ENCODE data around the gene SLCO4A1. TPM values are rescaled to one million over a fixed set of nuclear protein-coding genes. Genes with fewer than 3 reads are reported as not detected.

SLCO4A1 gene
- total and polyA plus RNA-seq, 2 of the 4 experiments (the other 2 are of a cell fraction), result 0.72 to 1.1 TPM

GRCh38 chr20:62692176-62692575 lies 49.9 kb downstream of the SLCO4A1 start:
- POLR2A ChIA-PET (ENCODE audit: unreplicated experiment), result no interaction called here
- Histone ChIP-seq H3K14ac (replicated peaks; ENCODE audit: low read depth, low read length) (no peak overlapping the region), H2AK9ac (replicated peaks; ENCODE audit: low read depth, low read length, poor library complexity) (no peak overlapping the region), H2AFZ (replicated peaks; ENCODE audit: low read length, poor library complexity) (no peak overlapping the region), H4K8ac (ENCODE audit: low read depth in 2 of 2, low read length in 2 of 2) (no peak overlapping the region), H3K9me3 (ENCODE audit: control insufficient read depth, insufficient read depth, low read length) (no peaks in the 10 kb centered on the region), H3K27me3 (ENCODE audit: control insufficient read depth, insufficient read depth, low read length) (peaks cover 33% of the 10 kb centered on the region), H3K56ac (ENCODE audit: extremely low read depth, insufficient read depth, low read length) (no peak overlapping the region), H3K27ac (ENCODE audit: insufficient read depth, low read length) (no peak overlapping the region), H3K18ac (ENCODE audit: low read depth, low read length) (no peak overlapping the region), H2BK5ac (ENCODE audit: low read depth, low read length, poor library complexity, severe bottlenecking) (no peak overlapping the region), H4K20me1 (ENCODE audit: insufficient read depth, low read length) (no peaks in the 10 kb centered on the region), H2BK20ac (ENCODE audit: low read depth, low read length) (no peak overlapping the region), H3K4me1 (ENCODE audit: control insufficient read depth, insufficient read depth, low read length) (no peaks in the 10 kb centered on the region), H3K23ac (ENCODE audit: low read depth, low read length) (no peak overlapping the region), H2BK15ac (ENCODE audit: low read depth, low read length) (no peak overlapping the region), H3K4me2 (ENCODE audit: low read depth, low read length) (no peak overlapping the region), H4K5ac (ENCODE audit: low read depth, low read length) (no peak overlapping the region), H3K36me3 (ENCODE audit: control insufficient read depth, insufficient read depth, low read length) (no peaks in the 10 kb centered on the region), H3K79me1 (ENCODE audit: low read depth in 1 of 2, low read length in 2 of 2) (no peaks in the 10 kb centered on the region), H4K91ac (ENCODE audit: insufficient read depth, low read depth, low read length) (no peak overlapping the region), H3K9me1 (ENCODE audit: insufficient read depth, low read length) (no peaks in the 10 kb centered on the region), H3K4me3 (ENCODE audit: insufficient read depth, low read depth, low read length) (no peak overlapping the region), H2AK5ac (ENCODE audit: low read depth, low read length) (no peak overlapping the region), H3K9ac (ENCODE audit: low read depth, low read length) (no peak overlapping the region), H3K4ac (ENCODE audit: low read depth, low read length) (no peak overlapping the region), H2BK120ac (ENCODE audit: low read depth, low read length) (no peak overlapping the region)
- TF ChIP-seq BHLHE40 (IDR thresholded peaks at IDR 0.05; ENCODE audit: low read depth, low read length), result no peak
- no peak for TF ChIP-seq NFE2L2 (IDR thresholded peaks at IDR 0.05; ENCODE audit: low read depth, low read length)
- no peak for TF ChIP-seq RAD21 (IDR thresholded peaks at IDR 0.05; ENCODE audit: low read length)
- TF ChIP-seq ELK1 (IDR thresholded peaks at IDR 0.05; ENCODE audit: borderline replicate concordance, low read depth, low read length), result no peak
- no peak for TF ChIP-seq MXI1 (IDR thresholded peaks at IDR 0.05; ENCODE audit: borderline replicate concordance, low read depth, low read length)
- no peak for TF ChIP-seq SMC3 (IDR thresholded peaks at IDR 0.05; ENCODE audit: low read depth, low read length)
- TF ChIP-seq CEBPB (IDR thresholded peaks at IDR 0.05; ENCODE audit: low read depth, low read length), result no peak
- no peak for TF ChIP-seq FOS (IDR thresholded peaks at IDR 0.05; ENCODE audit: low read depth, low read length)
- TF ChIP-seq MAFK (IDR thresholded peaks at IDR 0.05; ENCODE audit: low read depth, low read length), result no peak
- TF ChIP-seq RCOR1 (IDR thresholded peaks at IDR 0.05; ENCODE audit: insufficient replicate concordance, low read length), result no peak
- no peak for TF ChIP-seq CTCF (conservative IDR thresholded peaks at IDR 0.05; ENCODE audit: low read depth, low read length)
- TF ChIP-seq POLR2A (IDR thresholded peaks at IDR 0.05; ENCODE audit: low read depth, low read length), result no peak
- no peak for TF ChIP-seq USF2 (IDR thresholded peaks at IDR 0.05; ENCODE audit: low read depth, low read length)
- no peak for TF ChIP-seq RFX5 (IDR thresholded peaks at IDR 0.05; ENCODE audit: low read depth, low read length)
- no peak for TF ChIP-seq CHD1 (IDR thresholded peaks at IDR 0.05; ENCODE audit: low read depth, low read length)
- no peak for TF ChIP-seq MAZ (IDR thresholded peaks at IDR 0.05; ENCODE audit: borderline replicate concordance, low read depth, low read length)
- BruUV-seq (replicated peaks), result no TSS peak
- DNase-seq, result no peak
- dilution Hi-C loops (cut with HindIII; ENCODE audit: low sequenced_read_pairs, unreplicated experiment) (no loop called here), intact Hi-C loops (cut with micrococcal nuclease) (no loop called here), in situ Hi-C loops (cut with MboI; ENCODE audit: low sequenced_read_pairs) (loop anchor here (25.0 kb wide), 1 partner anchor 320 kb away; the partner anchor contains the start of gene BHLHE23)
- ATAC-seq (ENCODE audit: low read depth), result no peak
- no CpG with 5 or more reads among the region's 8 CpGs for WGBS, 2 experiments (ENCODE audit: extremely low coverage in 2 of 2, insufficient read length in 1 of 2)
- CTCF ChIA-PET, result no interaction called here

Measured in IMR-90 (cell line).